Left ventricle myocardium inferior (tissue), 1 donor: ENCODE results near the gene MRPL46. TPM values are rescaled to one million over a fixed set of nuclear protein-coding genes. Genes with fewer than 3 reads are reported as not detected.

Experiments
- DNase-seq: peaks from one replicate; pipeline ENCODE4 v3.0.0-alpha.2; 2020
- H3K27ac ChIP-seq: fragments of 200-600 bp; replicated peaks from 2 replicates; pipeline ENCODE4 v1.8.0; 2021
- H3K27me3 ChIP-seq: fragments of 200-600 bp; 2 replicates; pipeline ENCODE4 v1.8.0; 2021; ENCODE audit warnings: low read depth
- H3K36me3 ChIP-seq: fragments of 200-600 bp; 2 replicates; pipeline ENCODE4 v1.8.0; 2021
- H3K4me1 ChIP-seq: fragments of 200-600 bp; 2 replicates; pipeline ENCODE4 v1.8.0; 2021
- H3K4me3 ChIP-seq: fragments of 200-600 bp; 2 replicates; pipeline ENCODE4 v1.8.0; 2021; ENCODE audit warnings: mild to moderate bottlenecking, moderate library complexity
- H3K9me3 ChIP-seq: fragments of 200-600 bp; replicated peaks from 2 replicates; pipeline ENCODE4 v1.8.0; 2021
- intact Hi-C: fragments of 100-400 bp; cut with micrococcal nuclease; formaldehyde crosslinking; loops from one replicate; pipeline ENCODE4 v1.11.0; 2022
- total RNA-seq: library from RNA; stranded (reverse); fragmentation: NEBNext Ultra II Directional; extraction: Animal tissue kit (Norgen Biotek cat#: 25700); gene quantifications from one replicate; pipeline ENCODE4 v1.2.1, GENCODE V29; 2021
- TF ChIP-seq, protein P1 (sequence below): fragments of 200-600 bp; IDR thresholded peaks from 2 replicates; pipeline ENCODE4 v1.8.0; 2021; ENCODE audit warnings: antibody characterized with exemption, mild to moderate bottlenecking, borderline replicate concordance
- donor health status: DM: no; HTN: yes; CAD: no; lungs with severe emphysema.

MRPL46 gene
- total RNA-seq, 1 donor from 2014 or later = 80.8 TPM

DNA sequence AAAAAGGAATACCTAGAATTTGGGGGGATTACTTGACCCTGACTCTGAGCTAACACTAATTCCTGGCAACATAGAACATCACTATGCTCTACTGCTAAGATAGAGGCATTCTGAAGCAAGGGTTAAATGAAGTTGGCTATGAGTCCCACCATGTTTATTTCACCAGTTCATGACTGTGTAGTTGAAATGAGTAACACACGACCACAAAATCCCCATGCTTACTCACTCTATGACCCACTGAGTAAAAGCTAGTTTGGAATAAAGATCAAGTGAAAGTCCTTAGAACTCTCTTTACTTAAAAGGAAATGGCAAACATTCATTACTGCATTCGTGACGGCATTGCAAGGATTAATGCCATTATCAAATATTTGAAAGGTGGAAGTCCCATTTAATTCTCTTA, 47.4 kb downstream of the MRPL46 start:
- Histone ChIP-seq H3K9me3 (no peaks in the 10 kb centered on the region), H3K36me3 (no peaks in the 10 kb centered on the region), H3K4me3 (no peak overlapping the region), H3K27ac (no peak overlapping the region), H3K27me3 (no peaks in the 10 kb centered on the region), H3K4me1 (no peaks in the 10 kb centered on the region)
- DNase-seq = no peak
- TF ChIP-seq, protein P1, sequence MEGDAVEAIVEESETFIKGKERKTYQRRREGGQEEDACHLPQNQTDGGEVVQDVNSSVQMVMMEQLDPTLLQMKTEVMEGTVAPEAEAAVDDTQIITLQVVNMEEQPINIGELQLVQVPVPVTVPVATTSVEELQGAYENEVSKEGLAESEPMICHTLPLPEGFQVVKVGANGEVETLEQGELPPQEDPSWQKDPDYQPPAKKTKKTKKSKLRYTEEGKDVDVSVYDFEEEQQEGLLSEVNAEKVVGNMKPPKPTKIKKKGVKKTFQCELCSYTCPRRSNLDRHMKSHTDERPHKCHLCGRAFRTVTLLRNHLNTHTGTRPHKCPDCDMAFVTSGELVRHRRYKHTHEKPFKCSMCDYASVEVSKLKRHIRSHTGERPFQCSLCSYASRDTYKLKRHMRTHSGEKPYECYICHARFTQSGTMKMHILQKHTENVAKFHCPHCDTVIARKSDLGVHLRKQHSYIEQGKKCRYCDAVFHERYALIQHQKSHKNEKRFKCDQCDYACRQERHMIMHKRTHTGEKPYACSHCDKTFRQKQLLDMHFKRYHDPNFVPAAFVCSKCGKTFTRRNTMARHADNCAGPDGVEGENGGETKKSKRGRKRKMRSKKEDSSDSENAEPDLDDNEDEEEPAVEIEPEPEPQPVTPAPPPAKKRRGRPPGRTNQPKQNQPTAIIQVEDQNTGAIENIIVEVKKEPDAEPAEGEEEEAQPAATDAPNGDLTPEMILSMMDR = no peak
- intact Hi-C loops = no loop called here

Other genes starting within 250 kb of the MRPL46 start
- gene NTRK3, start 210.6 kb downstream of the MRPL46 start, total RNA-seq = 1.6 TPM
- 75.6 TPM for gene MRPS11, start 320 bp upstream of the MRPL46 start, total RNA-seq
- gene DET1, start 79.3 kb upstream of the MRPL46 start, total RNA-seq = 5.5 TPM
- 10.3 TPM for gene AEN, start 154.0 kb upstream of the MRPL46 start, total RNA-seq
- gene ISG20, start 171.6 kb upstream of the MRPL46 start, total RNA-seq = 3.1 TPM